Measurements from ENCODE around the gene NFATC3.

GRCh38 chr16:68214726-68215125 lies 129.6 kb downstream of the NFATC3 start:
- TF ChIP-seq CTCF (IDR thresholded peaks at IDR 0.05; ENCODE audit: low read depth, low read length) (no peak), MYC (IDR thresholded peaks at IDR 0.05; ENCODE audit: low read depth, low read length) (no peak)
